OCI-LY1 (cell line): ENCODE measurements around the gene TRIM37.
"Not testable (repeated sequence)": the region's sequence is repeated elsewhere in the genome, so short reads cannot be mapped to it uniquely, and the experiment has no call there.

Experiments
- H2AFZ ChIP-seq: fragments of 200-600 bp; sonication (generic), shearing (Covaris generic); 2 replicates; pipeline ENCODE4 v1.6.0; 2014; ENCODE audit warnings: antibody characterized with exemption, mild to moderate bottlenecking, low read length
- H3F3A ChIP-seq: fragments of 200-600 bp; sonication (generic), shearing (Covaris generic); 2 replicates; pipeline ENCODE4 v1.6.0; 2014; ENCODE audit warnings: mild to moderate bottlenecking, antibody characterized with exemption, low read length, moderate library complexity; ENCODE audit not compliant: insufficient read depth
- H3K27ac ChIP-seq: fragments of 200-600 bp; sonication (generic); 2 replicates; pipeline ENCODE4 v1.5.1; 2014; ENCODE audit warnings: low read length, mixed run types, mild to moderate bottlenecking, low read depth; ENCODE audit not compliant: poor library complexity, severe bottlenecking
- H3K27me3 ChIP-seq: fragments of 200-600 bp; sonication (generic); 2 replicates; pipeline ENCODE4 v1.6.0; 2014; ENCODE audit warnings: antibody characterized with exemption, mild to moderate bottlenecking, low read length, moderate library complexity; ENCODE audit not compliant: insufficient read depth
- H3K36me3 ChIP-seq: fragments of 200-600 bp; sonication (generic); 2 replicates; pipeline ENCODE4 v1.6.1; 2014; ENCODE audit warnings: mild to moderate bottlenecking, antibody characterized with exemption, low read length, moderate library complexity, mixed read lengths; ENCODE audit not compliant: insufficient read depth
- H3K4me1 ChIP-seq: fragments of 200-600 bp; sonication (generic); 2 replicates; pipeline ENCODE4 v1.5.1; 2014; ENCODE audit warnings: mild to moderate bottlenecking, low read length, moderate library complexity; ENCODE audit not compliant: insufficient read depth, severe bottlenecking
- H3K4me2 ChIP-seq: fragments of 200-600 bp; sonication (generic), shearing (Covaris generic); 2 replicates; pipeline ENCODE4 v1.6.1; 2014; ENCODE audit warnings: low read length
- H3K4me3 ChIP-seq: fragments of 200-600 bp; sonication (generic); 2 replicates; pipeline ENCODE4 v1.5.1; 2014; ENCODE audit warnings: low read length, low read depth, mild to moderate bottlenecking, mixed read lengths; ENCODE audit not compliant: poor library complexity, severe bottlenecking
- H3K79me2 ChIP-seq: fragments of 200-600 bp; shearing (Covaris generic); 2 replicates; pipeline ENCODE4 v1.6.1; 2016; ENCODE audit warnings: mixed run types, low read length, mixed read lengths; ENCODE audit not compliant: insufficient read depth
- H3K9ac ChIP-seq: fragments of 200-600 bp; sonication (generic), shearing (Covaris generic); 2 replicates; pipeline ENCODE4 v1.6.1; 2014; ENCODE audit warnings: mild to moderate bottlenecking, low read length, mixed read lengths
- H3K9me2 ChIP-seq: fragments of 200-600 bp; sonication (generic), shearing (Covaris generic); 2 replicates; pipeline ENCODE4 v1.6.1; 2014; ENCODE audit warnings: low read depth, mild to moderate bottlenecking, low read length, mixed read lengths
- H3K9me3 ChIP-seq: fragments of 200-600 bp; shearing (Covaris generic); 2 replicates; pipeline ENCODE4 v1.6.1; 2014; ENCODE audit warnings: low read length, mixed read lengths
- H4K20me1 ChIP-seq: fragments of 200-600 bp; sonication (generic), shearing (Covaris generic); 2 replicates; pipeline ENCODE4 v1.6.0; 2016; ENCODE audit warnings: mild to moderate bottlenecking, low read length; ENCODE audit not compliant: insufficient read depth
- CTCF ChIP-seq: fragments of 200-600 bp; sonication (generic), shearing (Covaris generic); IDR thresholded peaks from 2 replicates; pipeline ENCODE4 v1.5.1; 2017; ENCODE audit warnings: mild to moderate bottlenecking, antibody characterized with exemption, low read length, moderate library complexity, mixed read lengths
- EZH2 ChIP-seq: fragments of 200-600 bp; sonication (generic), shearing (Covaris generic); IDR thresholded peaks from 2 replicates; pipeline ENCODE4 v1.8.0; 2017; ENCODE audit warnings: borderline replicate concordance, mixed run types, mild to moderate bottlenecking, antibody characterized with exemption, low read length, moderate library complexity, mixed read lengths

Gene TRIM37

GRCh38 chr17:58956997-58957724 lies 149.5 kb downstream of the TRIM37 start:
- Histone ChIP-seq H3K4me1 (no peaks in the 10 kb centered on the region), H3K4me2 (no peak overlapping the region), H3K4me3 (no peak overlapping the region), H3F3A (no peaks in the 10 kb centered on the region), H4K20me1 (no peaks in the 10 kb centered on the region), H3K9me2 (no peaks in the 10 kb centered on the region), H3K27ac (no peak overlapping the region), H3K27me3 (no peaks in the 10 kb centered on the region), H3K79me2 (no peaks in the 10 kb centered on the region), H3K9ac (no peak overlapping the region), H3K36me3 (no peaks in the 10 kb centered on the region), H3K9me3 (no peaks in the 10 kb centered on the region), H2AFZ (no peak overlapping the region)
- TF ChIP-seq CTCF: no peak
- no peak for TF ChIP-seq EZH2

GRCh38 chr17:58954358-58954757 lies 152.3 kb downstream of the TRIM37 start:
- not testable (repeated sequence) for H3K9ac ChIP-seq, H4K20me1 ChIP-seq, H3K9me2 ChIP-seq, H2AFZ ChIP-seq, H3K27me3 ChIP-seq, H3K4me1 ChIP-seq, H3K79me2 ChIP-seq, H3K4me2 ChIP-seq, H3F3A ChIP-seq, H3K36me3 ChIP-seq, H3K27ac ChIP-seq, H3K9me3 ChIP-seq, H3K4me3 ChIP-seq

- Histone ChIP-seq H3K79me2 (no peaks in the 10 kb centered on the region), H3K9me3 (peaks cover 10% of the 10 kb centered on the region; the same call in 1 of the 2 replicates), H3K9ac (no peak overlapping the region), H3K36me3 (no peaks in the 10 kb centered on the region), H3K4me3 (no peak overlapping the region), H3K4me2 (no peak overlapping the region), H2AFZ (no peak overlapping the region), H4K20me1 (no peaks in the 10 kb centered on the region), H3F3A (no peaks in the 10 kb centered on the region), H3K9me2 (no peaks in the 10 kb centered on the region), H3K27me3 (no peaks in the 10 kb centered on the region), H3K27ac (no peak overlapping the region), H3K4me1 (no peaks in the 10 kb centered on the region)
- TF ChIP-seq EZH2 (no peak), CTCF (no peak)
These were observed 158.9 kb downstream of the TRIM37 start for GRCh38 chr17:58947824-58948223.

GRCh38 chr17:58947411-58947810 lies 159.3 kb downstream of the TRIM37 start:
- no peak overlapping the region for H3K9ac ChIP-seq
- H3K27ac ChIP-seq: no peak overlapping the region
- H3K4me2 ChIP-seq: no peak overlapping the region
- no peaks in the 10 kb centered on the region for H3K27me3 ChIP-seq
- H3K79me2 ChIP-seq: no peaks in the 10 kb centered on the region
- peaks cover 10% of the 10 kb centered on the region; the same call in 1 of the 2 replicates for H3K9me3 ChIP-seq
- no peaks in the 10 kb centered on the region for H3F3A ChIP-seq
- no peaks in the 10 kb centered on the region for H3K36me3 ChIP-seq
- H3K4me1 ChIP-seq: no peaks in the 10 kb centered on the region
- TF ChIP-seq CTCF (no peak), EZH2 (no peak)
- H3K9me2 ChIP-seq: no peaks in the 10 kb centered on the region
- no peak overlapping the region for H3K4me3 ChIP-seq
- H2AFZ ChIP-seq: no peak overlapping the region
- no peaks in the 10 kb centered on the region for H4K20me1 ChIP-seq
